ENCODE measurements around the gene ZMIZ2.

The ZMIZ2 gene

GRCh38 chr7:44750921-44751571 is 2.4 kb downstream of the ZMIZ2 start:
- peaks cover 26% of the 10 kb centered on the region for H3K36me3 ChIP-seq (replicated peaks; ENCODE audit: low read depth, low read length)
- peak overlapping the region; percentile 93 for H3K27ac ChIP-seq (ENCODE audit: low read length)
- peaks cover 58% of the 10 kb centered on the region for H4K20me1 ChIP-seq (ENCODE audit: insufficient read depth, low read length)
- H2AFZ ChIP-seq (ENCODE audit: low read depth, low read length): no peak overlapping the region
- H3K4me3 ChIP-seq (ENCODE audit: low read length): peak overlapping the region; percentile 91
- H3K9me3 ChIP-seq (ENCODE audit: insufficient read depth, low read length): no peaks in the 10 kb centered on the region
- H3K79me2 ChIP-seq (ENCODE audit: low read length): peaks cover 73% of the 10 kb centered on the region
- peaks cover 41% of the 10 kb centered on the region for H3K4me1 ChIP-seq (ENCODE audit: low read length)
- H3K27me3 ChIP-seq (ENCODE audit: low read depth, low read length): no peaks in the 10 kb centered on the region
- H3K4me2 ChIP-seq (ENCODE audit: low read length): peak overlapping the region; percentile 99
- peak overlapping the region; percentile 86 for H3K9ac ChIP-seq (ENCODE audit: low read length)
- TF ChIP-seq CTCF (IDR thresholded peaks at IDR 0.05; ENCODE audit: low read depth, low read length) (no peak), EZH2phosphoT487 (IDR thresholded peaks at IDR 0.05; ENCODE audit: low read depth) (no peak)

- Histone ChIP-seq H3K4me3 (ENCODE audit: low read length) (no peak overlapping the region), H3K4me1 (ENCODE audit: low read length) (peaks cover 38% of the 10 kb centered on the region), H3K9ac (ENCODE audit: low read length) (no peak overlapping the region), H3K27me3 (ENCODE audit: low read depth, low read length) (no peaks in the 10 kb centered on the region), H3K79me2 (ENCODE audit: low read length) (peaks cover 87% of the 10 kb centered on the region), H3K27ac (ENCODE audit: low read length) (no peak overlapping the region; the same call in 1 of the 2 replicates), H3K36me3 (replicated peaks; ENCODE audit: low read depth, low read length) (peaks cover 43% of the 10 kb centered on the region), H2AFZ (ENCODE audit: low read depth, low read length) (no peak overlapping the region), H3K9me3 (ENCODE audit: insufficient read depth, low read length) (no peaks in the 10 kb centered on the region), H3K4me2 (ENCODE audit: low read length) (peak overlapping the region; percentile 37), H4K20me1 (ENCODE audit: insufficient read depth, low read length) (peaks cover 73% of the 10 kb centered on the region)
- TF ChIP-seq EZH2phosphoT487 (IDR thresholded peaks at IDR 0.05; ENCODE audit: low read depth) (no peak), CTCF (IDR thresholded peaks at IDR 0.05; ENCODE audit: low read depth, low read length) (no peak)
Measured at GRCh38 chr7:44752822-44753221, 4.2 kb downstream of the ZMIZ2 start.

- H3K27ac ChIP-seq (ENCODE audit: low read length): no peak overlapping the region
- peaks cover 74% of the 10 kb centered on the region for H3K79me2 ChIP-seq (ENCODE audit: low read length)
- H2AFZ ChIP-seq (ENCODE audit: low read depth, low read length): no peak overlapping the region
- peaks cover 67% of the 10 kb centered on the region for H4K20me1 ChIP-seq (ENCODE audit: insufficient read depth, low read length)
- H3K4me3 ChIP-seq (ENCODE audit: low read length): no peak overlapping the region
- no peaks in the 10 kb centered on the region for H3K27me3 ChIP-seq (ENCODE audit: low read depth, low read length)
- H3K4me1 ChIP-seq (ENCODE audit: low read length): peaks cover 32% of the 10 kb centered on the region
- H3K9ac ChIP-seq (ENCODE audit: low read length): no peak overlapping the region
- no peaks in the 10 kb centered on the region for H3K9me3 ChIP-seq (ENCODE audit: insufficient read depth, low read length)
- peaks cover 52% of the 10 kb centered on the region for H3K36me3 ChIP-seq (replicated peaks; ENCODE audit: low read depth, low read length)
- no peak overlapping the region for H3K4me2 ChIP-seq (ENCODE audit: low read length)
- TF ChIP-seq EZH2phosphoT487 (IDR thresholded peaks at IDR 0.05; ENCODE audit: low read depth) (no peak), CTCF (IDR thresholded peaks at IDR 0.05; ENCODE audit: low read depth, low read length) (no peak)
Measured at GRCh38 chr7:44754802-44755697, 6.4 kb downstream of the ZMIZ2 start.

Data from OCI-LY3 (cell line).